ENCODE data around the gene PANK1. TPM values are rescaled to one million over a fixed set of nuclear protein-coding genes. Genes with fewer than 3 reads are reported as not detected.

Gene PANK1
- total RNA-seq, 1 experiment from 2014 or later, result 24.9 TPM

GRCh38 chr10:89549510-89549909 lies 95.5 kb downstream of the PANK1 start:
- no peak for ATAC-seq
- POLR2A ChIA-PET, result no interaction called here
- Mint-ChIP-seq H3K9me3 (peaks cover 21% of the 10 kb centered on the region), H3K36me3 (no peaks in the 10 kb centered on the region), H3K4me1 (no peaks in the 10 kb centered on the region; the same call in 1 of the 2 replicates), H3K27me3 (ENCODE audit: low read depth) (no peaks in the 10 kb centered on the region), H3K4me3 (no peak overlapping the region), H3K27ac (no peak overlapping the region)
- CTCF ChIA-PET, result no interaction called here
- TF ChIP-seq SP1 (CRISPR knock-in tag; conservative IDR thresholded peaks at IDR 0.05), result no peak
- no peak for TF ChIP-seq NR3C1 (CRISPR knock-in tag; conservative IDR thresholded peaks at IDR 0.05; ENCODE audit: low read depth)
- no peak for TF ChIP-seq ZBTB43 (CRISPR knock-in tag; IDR thresholded peaks at IDR 0.05)
- TF ChIP-seq ZSCAN18 (CRISPR knock-in tag; IDR thresholded peaks at IDR 0.05), result no peak
- no peak for TF ChIP-seq FOXK1 (CRISPR knock-in tag; IDR thresholded peaks at IDR 0.05)
- TF ChIP-seq PREB (CRISPR knock-in tag; IDR thresholded peaks at IDR 0.05; ENCODE audit: borderline replicate concordance), result no peak
- no peak for TF ChIP-seq FOXP4 (CRISPR knock-in tag; IDR thresholded peaks at IDR 0.05)
- TF ChIP-seq ATF2 (CRISPR knock-in tag; IDR thresholded peaks at IDR 0.05; ENCODE audit: borderline replicate concordance, low read depth), result no peak
- TF ChIP-seq ATF3 (CRISPR knock-in tag; conservative IDR thresholded peaks at IDR 0.05), result no peak
- TF ChIP-seq ZNF425 (CRISPR knock-in tag; conservative IDR thresholded peaks at IDR 0.05), result no peak
- no peak for DNase-seq (ENCODE audit: low spot score)

GRCh38 chr10:89548673-89549072 lies 96.4 kb downstream of the PANK1 start:
- H3K27me3 Mint-ChIP-seq (ENCODE audit: low read depth), result no peaks in the 10 kb centered on the region
- no peak overlapping the region for H3K4me3 Mint-ChIP-seq
- H3K27ac Mint-ChIP-seq, result no peak overlapping the region
- no peaks in the 10 kb centered on the region for H3K36me3 Mint-ChIP-seq
- ChIA-PET CTCF (no interaction called here), POLR2A (no interaction called here)
- ATAC-seq (no peak), DNase-seq (ENCODE audit: low spot score) (no peak)
- H3K4me1 Mint-ChIP-seq, result no peaks in the 10 kb centered on the region; the same call in 1 of the 2 replicates
- H3K9me3 Mint-ChIP-seq, result peaks cover 21% of the 10 kb centered on the region
- no peak for TF ChIP-seq PRRX2 (CRISPR knock-in tag; IDR thresholded peaks at IDR 0.05)
- no peak for TF ChIP-seq ZNF532 (CRISPR knock-in tag; IDR thresholded peaks at IDR 0.05; ENCODE audit: borderline replicate concordance)
- TF ChIP-seq CREB1 (CRISPR knock-in tag; IDR thresholded peaks at IDR 0.05), result no peak
- no peak for TF ChIP-seq OVOL2 (CRISPR knock-in tag; IDR thresholded peaks at IDR 0.05; ENCODE audit: borderline replicate concordance)
- no peak for TF ChIP-seq ELF4 (CRISPR knock-in tag; IDR thresholded peaks at IDR 0.05; ENCODE audit: low read depth)
- TF ChIP-seq ZNF317 (CRISPR knock-in tag; IDR thresholded peaks at IDR 0.05; ENCODE audit: borderline replicate concordance, low read depth), result no peak
- TF ChIP-seq MAX (CRISPR knock-in tag; IDR thresholded peaks at IDR 0.05), result no peak
- TF ChIP-seq TEAD4 (CRISPR knock-in tag; IDR thresholded peaks at IDR 0.05), result no peak
- TF ChIP-seq USF1 (CRISPR knock-in tag; IDR thresholded peaks at IDR 0.05), result no peak
